Measurements from ENCODE around the gene ALDH18A1. TPM values are rescaled to one million over a fixed set of nuclear protein-coding genes. Genes with fewer than 3 reads are reported as not detected.

Gene ALDH18A1
- total and polyA plus RNA-seq, 9 donors = 13.7 to 65.8 (median 38.7) TPM

GRCh38 chr10:95655571-95656290 is 780 bp downstream of the ALDH18A1 start:
- no peak for DNase-seq
- no peaks in the 10 kb centered on the region for H3K36me3 ChIP-seq
- TF ChIP-seq CTCF (IDR thresholded peaks at IDR 0.05) = no peak
- peak overlapping the region; percentile 88 for H3K4me3 ChIP-seq
- no peaks in the 10 kb centered on the region for H3K9me3 ChIP-seq
- H3K4me1 ChIP-seq (ENCODE audit: insufficient read depth) = peaks cover 6% of the 10 kb centered on the region
- H3K27me3 ChIP-seq = no peaks in the 10 kb centered on the region
- intact Hi-C loops (cut with DNase I) = no loop called here
- WGBS, 3 donors = 4 to 9% (median 6%) methylated on average over 21 to 23 of the region's 23 CpGs
- peak overlapping the region in 1 of 2 donors; percentile 46 for H3K27ac ChIP-seq

GRCh38 chr10:95653895-95654294 is 2.6 kb downstream of the ALDH18A1 start:
- intact Hi-C loops (cut with DNase I) = no loop called here
- no peak for DNase-seq
- H3K4me1 ChIP-seq (ENCODE audit: insufficient read depth) = peaks cover 6% of the 10 kb centered on the region
- no peaks in the 10 kb centered on the region for H3K9me3 ChIP-seq
- H3K36me3 ChIP-seq = no peaks in the 10 kb centered on the region
- TF ChIP-seq EP300 (IDR thresholded peaks at IDR 0.05) (no peak), CTCF (IDR thresholded peaks at IDR 0.05) (no peak), POLR2A (IDR thresholded peaks at IDR 0.05) (no peak)
- no peak overlapping the region for H3K27ac ChIP-seq
- WGBS, 3 donors = 94 to 97% (median 97%) methylated on average over 5 of the region's 5 CpGs
- H3K4me3 ChIP-seq = no peak overlapping the region
- H3K27me3 ChIP-seq = no peaks in the 10 kb centered on the region

- intact Hi-C loops (cut with DNase I) = no loop called here
- H3K27me3 ChIP-seq = no peaks in the 10 kb centered on the region
- no peak overlapping the region for H3K27ac ChIP-seq
- no peak for DNase-seq
- WGBS, 3 donors = 96 to 100% (median 97%) methylated on average over 1 of the region's 1 CpG
- no peaks in the 10 kb centered on the region for H3K36me3 ChIP-seq
- H3K9me3 ChIP-seq = no peaks in the 10 kb centered on the region
- TF ChIP-seq CTCF (IDR thresholded peaks at IDR 0.05) (no peak), POLR2A (IDR thresholded peaks at IDR 0.05) (no peak), EP300 (IDR thresholded peaks at IDR 0.05) (no peak)
- peaks cover 6% of the 10 kb centered on the region for H3K4me1 ChIP-seq (ENCODE audit: insufficient read depth)
- H3K4me3 ChIP-seq = no peak overlapping the region
Observed at GRCh38 chr10:95651346-95652060, 5.0 kb downstream of the ALDH18A1 start.

- H3K4me1 ChIP-seq (ENCODE audit: insufficient read depth) = peaks cover 1% of the 10 kb centered on the region
- TF ChIP-seq POLR2A (IDR thresholded peaks at IDR 0.05) = no peak
- no peak overlapping the region for H3K4me3 ChIP-seq
- H3K9me3 ChIP-seq = no peaks in the 10 kb centered on the region
- H3K27ac ChIP-seq = no peak overlapping the region
- no peak for DNase-seq
- intact Hi-C loops (cut with DNase I) = no loop called here
- H3K27me3 ChIP-seq = no peaks in the 10 kb centered on the region
- H3K36me3 ChIP-seq = no peaks in the 10 kb centered on the region
- WGBS, 3 donors = 74 to 75% (median 74%) methylated on average over 2 of the region's 2 CpGs
Observed at GRCh38 chr10:95650232-95650631, 6.3 kb downstream of the ALDH18A1 start.

GRCh38 chr10:95648138-95648537 is 8.4 kb downstream of the ALDH18A1 start:
- intact Hi-C loops (cut with DNase I) = no loop called here
- DNase-seq = no peak
- Histone ChIP-seq H3K36me3 (no peaks in the 10 kb centered on the region), H3K9me3 (no peaks in the 10 kb centered on the region), H3K4me3 (no peak overlapping the region), H3K27ac (no peak overlapping the region), H3K27me3 (no peaks in the 10 kb centered on the region), H3K4me1 (ENCODE audit: insufficient read depth) (no peaks in the 10 kb centered on the region)
- WGBS, 3 donors = 94 to 100% (median 94%) methylated on average over 1 of the region's 1 CpG
- TF ChIP-seq CTCF (IDR thresholded peaks at IDR 0.05) (no peak), POLR2A (IDR thresholded peaks at IDR 0.05) (no peak), EP300 (IDR thresholded peaks at IDR 0.05) (no peak)

Measured in ovary (tissue), 9 donors.